Measurements from ENCODE around the gene CAMTA2. TPM values are rescaled to one million over a fixed set of nuclear protein-coding genes. Genes with fewer than 3 reads are reported as not detected.
A peak's percentile ranks its signal among the peaks of the same experiment; 100 is the strongest.

The CAMTA2 gene
- total RNA-seq, 2 experiments from 2014 or later = 9.7 to 44.3 TPM

DNA sequence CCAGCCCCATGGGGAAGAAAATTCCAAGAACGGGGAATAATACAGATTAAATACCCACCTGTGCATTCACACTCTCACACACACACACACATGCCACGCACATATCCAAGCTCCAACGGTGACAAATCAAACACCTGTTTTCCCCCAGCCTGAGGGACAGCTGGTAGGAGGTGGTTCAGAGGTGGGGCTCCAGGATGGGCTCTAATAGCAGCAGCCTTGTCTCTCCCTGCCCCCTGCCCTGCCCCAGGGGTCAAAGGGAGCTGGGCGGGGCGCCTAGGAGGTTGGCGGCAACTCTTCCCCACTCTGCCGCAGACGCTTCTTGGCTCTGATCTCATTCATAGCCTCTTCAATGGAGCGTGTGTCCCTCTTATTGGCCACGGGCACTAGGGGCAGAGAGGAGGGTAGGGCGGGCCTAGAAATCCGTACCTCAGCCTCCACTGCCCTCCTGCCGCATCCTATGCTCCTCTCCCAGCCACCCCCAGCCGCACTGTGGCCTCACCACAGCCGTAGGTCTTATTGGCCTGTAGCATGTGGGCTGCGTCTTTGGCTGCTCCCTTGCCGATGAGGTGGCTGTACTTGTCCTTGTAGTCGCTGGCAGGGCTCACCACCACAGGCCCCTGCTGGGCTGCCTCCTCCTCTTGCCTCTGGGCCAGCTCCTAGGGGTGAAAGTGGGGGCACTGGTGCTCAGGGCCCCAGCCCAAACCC lies 28.1 kb downstream of the CAMTA2 start:
- peaks cover 7% of the 10 kb centered on the region for H3K4me1 ChIP-seq (ENCODE audit: insufficient read depth, low read length, poor library complexity, severe bottlenecking)
- ChIA-PET CTCF (ENCODE audit: unreplicated experiment) (no interaction called here), POLR2A (interaction anchor here (1.1 kb wide), 1 partner anchor 37 kb away, joined by 3 read pairs; no protein-coding TSS in a partner anchor)
- no peak for DNase-seq (ENCODE audit: low spot score)
- peaks cover 14% of the 10 kb centered on the region for H3K36me3 ChIP-seq (ENCODE audit: insufficient read depth, low read length)
- H3K27ac ChIP-seq (ENCODE audit: low read depth, low read length, poor library complexity, severe bottlenecking) = no peak overlapping the region
- no peak overlapping the region for H3K4me3 ChIP-seq (ENCODE audit: low read depth, low read length, poor library complexity, severe bottlenecking)
- no peaks in the 10 kb centered on the region for H3K79me2 ChIP-seq (ENCODE audit: insufficient read depth, low read depth, low read length)
- H3K9me3 ChIP-seq (ENCODE audit: low read length) = no peaks in the 10 kb centered on the region
- H2AFZ ChIP-seq (ENCODE audit: low read length) = no peak overlapping the region
- no peak overlapping the region for H3K4me2 ChIP-seq (ENCODE audit: low read length)
- H4K20me1 ChIP-seq (ENCODE audit: insufficient read depth, low read length) = no peaks in the 10 kb centered on the region
- no peaks in the 10 kb centered on the region for H3K9me2 ChIP-seq (ENCODE audit: insufficient read depth, low read length)
- BruUV-seq (replicated peaks) = TSS peak; percentile 88
- no peak for TF ChIP-seq EZH2phosphoT487 (IDR thresholded peaks at IDR 0.05; ENCODE audit: borderline replicate concordance, low read depth, low read length)
- TF ChIP-seq, protein P1, sequence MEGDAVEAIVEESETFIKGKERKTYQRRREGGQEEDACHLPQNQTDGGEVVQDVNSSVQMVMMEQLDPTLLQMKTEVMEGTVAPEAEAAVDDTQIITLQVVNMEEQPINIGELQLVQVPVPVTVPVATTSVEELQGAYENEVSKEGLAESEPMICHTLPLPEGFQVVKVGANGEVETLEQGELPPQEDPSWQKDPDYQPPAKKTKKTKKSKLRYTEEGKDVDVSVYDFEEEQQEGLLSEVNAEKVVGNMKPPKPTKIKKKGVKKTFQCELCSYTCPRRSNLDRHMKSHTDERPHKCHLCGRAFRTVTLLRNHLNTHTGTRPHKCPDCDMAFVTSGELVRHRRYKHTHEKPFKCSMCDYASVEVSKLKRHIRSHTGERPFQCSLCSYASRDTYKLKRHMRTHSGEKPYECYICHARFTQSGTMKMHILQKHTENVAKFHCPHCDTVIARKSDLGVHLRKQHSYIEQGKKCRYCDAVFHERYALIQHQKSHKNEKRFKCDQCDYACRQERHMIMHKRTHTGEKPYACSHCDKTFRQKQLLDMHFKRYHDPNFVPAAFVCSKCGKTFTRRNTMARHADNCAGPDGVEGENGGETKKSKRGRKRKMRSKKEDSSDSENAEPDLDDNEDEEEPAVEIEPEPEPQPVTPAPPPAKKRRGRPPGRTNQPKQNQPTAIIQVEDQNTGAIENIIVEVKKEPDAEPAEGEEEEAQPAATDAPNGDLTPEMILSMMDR (conservative IDR thresholded peaks at IDR 0.05; ENCODE audit: low read length) = no peak
- intact Hi-C loops (cut with micrococcal nuclease; ENCODE audit: unreplicated experiment) = no loop called here

GRCh38 chr17:4958102-4958501 lies 29.4 kb downstream of the CAMTA2 start:
- ChIA-PET CTCF (ENCODE audit: unreplicated experiment) (no interaction called here), POLR2A (interaction anchor here (0.5 to 2.0 kb wide), 4 partner anchors 9 to 877 kb away, joined by 3 to 8 read pairs (median 5); partner anchors contain the start of gene SPAG7)

More at GRCh38 chr17:4958102-4958501, 29.4 kb downstream of the CAMTA2 start:
- Histone ChIP-seq H3K4me1 (ENCODE audit: insufficient read depth, low read length, poor library complexity, severe bottlenecking) (peaks cover 7% of the 10 kb centered on the region), H3K4me3 (ENCODE audit: low read depth, low read length, poor library complexity, severe bottlenecking) (no peak overlapping the region), H2AFZ (ENCODE audit: low read length) (no peak overlapping the region), H4K20me1 (ENCODE audit: insufficient read depth, low read length) (no peaks in the 10 kb centered on the region), H3K27ac (ENCODE audit: low read depth, low read length, poor library complexity, severe bottlenecking) (no peak overlapping the region), H3K9me3 (ENCODE audit: low read length) (no peaks in the 10 kb centered on the region), H3K36me3 (ENCODE audit: insufficient read depth, low read length) (peaks cover 14% of the 10 kb centered on the region), H3K9me2 (ENCODE audit: insufficient read depth, low read length) (no peaks in the 10 kb centered on the region), H3K79me2 (ENCODE audit: insufficient read depth, low read depth, low read length) (no peaks in the 10 kb centered on the region), H3K4me2 (ENCODE audit: low read length) (no peak overlapping the region)
- intact Hi-C loops (cut with micrococcal nuclease; ENCODE audit: unreplicated experiment) = no loop called here
- TF ChIP-seq, protein P1 (conservative IDR thresholded peaks at IDR 0.05; ENCODE audit: low read length) = no peak
- DNase-seq (ENCODE audit: low spot score) = no peak
- no TSS peak for BruUV-seq (replicated peaks)
